Heart left ventricle (tissue), 13 donors: Measurements from ENCODE around the gene SLC22A23.

Source experiments
- POLR2A ChIP-seq, 2 donors: fragments of 450-650 bp; IDR thresholded peaks; one replicate each; pipeline ENCODE4 v1.6.1; 2017; ENCODE audit warnings: antibody characterized with exemption in 2 of 2, mild to moderate bottlenecking in 2 of 2, moderate library complexity in 2 of 2
- TF ChIP-seq, protein P1 (sequence below), 12 donors: fragments of 200-600 bp; sonication (generic) in 4 of 12; IDR thresholded peaks; one replicate each; pipeline versions ENCODE4 v1.5.0 to v1.8.0; 2018 to 2022; ENCODE audit warnings: antibody characterized with exemption in 12 of 12, mild to moderate bottlenecking in 5 of 12
- donor health status: ischemic (EF 13 %, LVEDD 7.1; RV severe dilation, severe dysfunction).
- donor health status: DM: no; HTN: yes; CAD: no.
- donor health status: DM: no; HTN: no; CAD: no.
- donor health status: ischemic (EF 25% LVEDD 6.9; RV normal size, moderate dysfunction).
- donor health status: ischemic (EF 25% LVEDD 5.7; RV mildly dilated, moderate dysfunction).
- donor health status: ischemic (EF 35%, LVEDD 5.7; RV mildly dilated, moderate dysfunction).
- donor health status: nonischemic (EF 11% LVEDD 7.7; RV severe dilation, severe dysfunction).
- donor health status: DM: yes; HTN: yes; CAD: no.
- donor health status: PGD.
- donor health status: ischemic (EF 29% LVEDD 5.4; RV normal size, mild dysfunction).
- donor health status: nonischemic (EF 23%, LVEDD 6.1; RV moderate dilation, normal function).

DNA sequence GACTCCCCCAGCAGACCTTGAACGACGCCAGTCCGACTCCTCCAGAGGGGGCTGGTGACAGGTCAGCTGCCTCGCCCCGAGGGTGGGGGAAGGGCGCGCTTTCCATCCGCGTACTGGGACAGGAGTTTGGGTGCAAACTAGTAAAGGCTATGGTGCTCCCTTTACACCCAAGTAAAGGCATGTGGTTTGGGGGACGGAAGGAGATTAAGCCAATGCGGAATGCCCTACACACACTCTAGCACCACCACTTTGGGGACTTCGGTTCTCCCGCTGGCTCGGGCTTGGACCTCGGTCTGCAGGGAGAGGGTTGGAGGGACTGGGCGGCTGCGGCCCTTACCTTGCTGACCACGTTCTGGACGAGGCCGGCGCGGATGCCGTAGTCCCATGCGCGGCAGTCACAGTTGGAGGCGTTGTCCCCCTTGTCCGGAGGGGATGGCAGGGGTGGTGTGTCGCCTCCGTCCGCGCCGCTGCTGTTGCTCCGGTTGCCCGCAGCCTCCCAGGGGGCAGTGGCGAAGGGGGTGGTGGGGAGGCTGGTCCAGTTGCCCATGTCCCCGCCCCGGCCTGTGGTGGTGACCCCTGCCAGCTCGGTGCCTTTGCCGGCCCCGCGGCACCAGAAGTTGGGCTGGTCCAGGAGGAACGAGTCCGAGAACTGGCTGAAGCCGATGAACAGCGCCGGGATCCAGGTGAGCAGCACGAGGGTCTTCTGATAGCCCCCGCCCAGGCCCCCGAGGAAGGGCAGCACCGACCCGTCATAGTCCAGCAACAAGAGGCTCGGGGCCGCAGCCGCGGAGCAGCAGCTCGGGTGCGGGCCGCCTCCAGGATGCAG, 1.1 kb downstream of the SLC22A23 start:
- TF ChIP-seq, protein P1, sequence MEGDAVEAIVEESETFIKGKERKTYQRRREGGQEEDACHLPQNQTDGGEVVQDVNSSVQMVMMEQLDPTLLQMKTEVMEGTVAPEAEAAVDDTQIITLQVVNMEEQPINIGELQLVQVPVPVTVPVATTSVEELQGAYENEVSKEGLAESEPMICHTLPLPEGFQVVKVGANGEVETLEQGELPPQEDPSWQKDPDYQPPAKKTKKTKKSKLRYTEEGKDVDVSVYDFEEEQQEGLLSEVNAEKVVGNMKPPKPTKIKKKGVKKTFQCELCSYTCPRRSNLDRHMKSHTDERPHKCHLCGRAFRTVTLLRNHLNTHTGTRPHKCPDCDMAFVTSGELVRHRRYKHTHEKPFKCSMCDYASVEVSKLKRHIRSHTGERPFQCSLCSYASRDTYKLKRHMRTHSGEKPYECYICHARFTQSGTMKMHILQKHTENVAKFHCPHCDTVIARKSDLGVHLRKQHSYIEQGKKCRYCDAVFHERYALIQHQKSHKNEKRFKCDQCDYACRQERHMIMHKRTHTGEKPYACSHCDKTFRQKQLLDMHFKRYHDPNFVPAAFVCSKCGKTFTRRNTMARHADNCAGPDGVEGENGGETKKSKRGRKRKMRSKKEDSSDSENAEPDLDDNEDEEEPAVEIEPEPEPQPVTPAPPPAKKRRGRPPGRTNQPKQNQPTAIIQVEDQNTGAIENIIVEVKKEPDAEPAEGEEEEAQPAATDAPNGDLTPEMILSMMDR (IDR thresholded peaks at IDR 0.05): no peak
- TF ChIP-seq POLR2A (IDR thresholded peaks at IDR 0.05): no peak
